NOMO-1 treated with DMSO at 0.1 percent for 48 hours (cell line): Measurements from ENCODE around the gene AMPD2.
A peak's percentile ranks its signal among the peaks of the same experiment; 100 is the strongest.

ENCODE experiments used
- DNase-seq: peaks from one replicate; lab custom pipeline; 2025; ENCODE audit not compliant: unreplicated experiment; lab: John Stamatoyannopoulos, UW

Gene AMPD2

GRCh38 chr1:109630081-109630897 lies 10.7 kb downstream of the AMPD2 start:
- DNase-seq: no peak

- DNase-seq: no peak
Observed at GRCh38 chr1:109630898-109631512, 11.4 kb downstream of the AMPD2 start.

- no peak for DNase-seq
Observed at GRCh38 chr1:109631513-109632505, 12.2 kb downstream of the AMPD2 start.

- DNase-seq: no peak
Observed at GRCh38 chr1:109632671-109633346, 13.2 kb downstream of the AMPD2 start.

GRCh38 chr1:109634292-109634691 lies 14.7 kb downstream of the AMPD2 start:
- no peak for DNase-seq

GRCh38 chr1:109634771-109635750 lies 15.4 kb downstream of the AMPD2 start:
- DNase-seq: no peak

- no peak for DNase-seq
Observed at GRCh38 chr1:109635862-109636200, 16.2 kb downstream of the AMPD2 start.

GRCh38 chr1:109636201-109636952 lies 16.7 kb downstream of the AMPD2 start:
- DNase-seq: no peak

GRCh38 chr1:109637446-109637845 lies 17.8 kb downstream of the AMPD2 start:
- no peak for DNase-seq

GRCh38 chr1:109639063-109639840 lies 19.6 kb downstream of the AMPD2 start:
- no peak for DNase-seq

- DNase-seq: no peak
Observed at GRCh38 chr1:109639841-109640184, 20.2 kb downstream of the AMPD2 start.

- peak; percentile 47 for DNase-seq
Observed at GRCh38 chr1:109640285-109640865, 20.7 kb downstream of the AMPD2 start.

- DNase-seq: no peak
Observed at GRCh38 chr1:109641078-109641740, 21.6 kb downstream of the AMPD2 start.

GRCh38 chr1:109641861-109642260 lies 22.2 kb downstream of the AMPD2 start:
- DNase-seq: no peak

- no peak for DNase-seq
Observed at GRCh38 chr1:109642626-109643025, 23.0 kb downstream of the AMPD2 start.

- DNase-seq: peak; percentile 72
Observed at GRCh38 chr1:109643385-109644230, 24.0 kb downstream of the AMPD2 start.

GRCh38 chr1:109644670-109645069 lies 25.0 kb downstream of the AMPD2 start:
- DNase-seq: no peak
